Activated naive CD8-positive, alpha-beta T cell treated with anti-CD3 and anti-CD28 coated beads for 36 hours (primary cell): Measurements from ENCODE around the gene ZSCAN5C. TPM values are rescaled to one million over a fixed set of nuclear protein-coding genes. Genes with fewer than 3 reads are reported as not detected.

Experiments
- DNase-seq: peaks from one replicate; pipeline ENCODE4 v3.0.0; 2021
- H3K27ac Mint-ChIP-seq: one replicate; pipeline ENCODE4 v1.8.0; 2022; ENCODE audit warnings: mild to moderate bottlenecking, moderate library complexity, mixed read lengths
- H3K27me3 Mint-ChIP-seq: one replicate; pipeline ENCODE4 v1.8.0; 2022; ENCODE audit warnings: mild to moderate bottlenecking, mixed read lengths
- H3K36me3 Mint-ChIP-seq: one replicate; pipeline ENCODE4 v1.8.0; 2021; ENCODE audit warnings: mild to moderate bottlenecking, mixed read lengths
- H3K4me1 Mint-ChIP-seq: one replicate; pipeline ENCODE4 v1.8.0; 2021; ENCODE audit warnings: mixed read lengths
- H3K4me3 Mint-ChIP-seq: one replicate; pipeline ENCODE4 v1.8.0; 2022; ENCODE audit warnings: mild to moderate bottlenecking, moderate library complexity, mixed read lengths
- H3K9me3 Mint-ChIP-seq: one replicate; pipeline ENCODE4 v1.8.0; 2022; ENCODE audit warnings: mixed read lengths
- total RNA-seq, 2 experiments: library from RNA; stranded (reverse); gene quantifications; one replicate each; pipeline ENCODE4 v1.2.3, GENCODE V29; 2021

Gene ZSCAN5C, protein sequence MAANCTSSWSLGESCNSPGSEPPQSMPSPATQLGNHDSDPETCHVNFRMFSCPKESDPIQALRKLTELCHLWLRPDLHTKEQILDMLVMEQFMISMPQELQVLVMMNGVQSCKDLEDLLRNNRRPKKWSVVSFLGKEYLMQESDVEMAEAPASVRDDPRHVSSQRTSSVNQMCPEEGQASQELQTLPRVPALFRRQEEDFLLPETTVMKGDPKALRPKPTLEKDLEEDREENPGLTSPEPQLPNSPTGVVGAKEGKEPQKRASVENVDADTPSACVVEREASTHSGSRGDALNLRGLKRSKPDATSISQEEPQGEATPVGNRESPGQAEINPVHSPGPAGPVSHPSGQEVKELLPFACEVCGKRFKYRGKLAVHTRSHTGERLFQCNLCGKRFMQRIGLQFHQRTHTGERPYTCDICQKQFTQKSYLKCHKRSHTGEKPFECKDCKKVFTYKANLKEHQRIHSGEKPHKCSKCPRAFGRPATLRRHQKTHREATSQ
- not detected for total RNA-seq

DNA sequence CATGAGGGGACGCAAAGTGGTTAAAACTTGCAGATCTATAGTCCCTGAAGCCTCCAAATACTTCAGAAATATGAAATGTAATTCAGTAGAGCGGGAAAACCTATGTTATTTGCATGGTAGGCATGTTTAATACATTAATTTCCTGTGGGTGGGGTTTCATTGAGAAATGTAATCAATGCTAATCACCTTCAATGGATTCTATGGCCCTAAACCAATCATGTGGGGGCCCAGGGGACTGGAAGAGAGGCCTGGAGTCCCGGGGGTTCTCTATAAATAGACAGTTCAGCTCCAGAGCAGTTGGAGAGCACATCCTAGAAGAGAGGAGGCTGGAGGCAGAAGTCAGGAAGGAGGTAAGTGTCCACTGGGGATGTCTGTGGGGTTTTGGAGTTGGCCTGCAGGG is at the start of gene ZSCAN5C:
ZSCAN5C (plus strand) TSS at position 301 of the 400 bp plus-strand sequence. CDS start 3,641 bp downstream, outside the sequence.
- Mint-ChIP-seq H3K27ac (no peak within 1 kb of the TSS), H3K4me1 (no peaks in the 10 kb centered on the region), H3K27me3 (peaks cover 4% of the 10 kb centered on the region), H3K9me3 (no peaks in the 10 kb centered on the region), H3K4me3 (no peak within 1 kb of the TSS), H3K36me3 (no peaks in the 10 kb centered on the region)
- no peak for DNase-seq

- peaks cover 20% of the 10 kb centered on the region for H3K36me3 Mint-ChIP-seq
Observed at GRCh38 chr19:56152644-56153043, 49.4 kb upstream of the ZSCAN5C start.

DNA sequence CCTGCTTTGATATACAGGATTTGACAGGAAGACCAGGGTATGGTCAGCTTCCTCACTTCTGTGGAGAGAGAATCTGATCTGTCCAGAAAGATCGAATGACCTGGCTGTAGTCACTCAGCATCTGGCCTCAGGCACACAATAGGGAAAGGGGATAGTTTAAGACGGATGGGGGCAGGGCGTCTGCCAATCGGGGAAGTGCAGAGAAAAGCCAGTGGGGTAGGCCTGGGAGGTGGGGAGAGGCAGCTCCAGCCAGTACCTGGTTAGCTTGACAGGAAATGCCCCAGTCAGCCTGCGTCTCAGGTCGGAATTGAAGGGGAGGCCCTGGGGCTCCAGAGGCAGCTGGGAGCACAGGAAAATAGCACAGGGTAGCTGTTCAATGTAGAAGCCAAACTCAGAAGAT is 48.6 kb upstream of the ZSCAN5C start:
- H3K36me3 Mint-ChIP-seq: peaks cover 18% of the 10 kb centered on the region

More at GRCh38 chr19:56152644-56153043, 49.4 kb upstream of the ZSCAN5C start:
- no peak overlapping the region for H3K4me3 Mint-ChIP-seq
- no peaks in the 10 kb centered on the region for H3K27me3 Mint-ChIP-seq
- peaks cover 20% of the 10 kb centered on the region for H3K4me1 Mint-ChIP-seq
- DNase-seq: no peak
- H3K9me3 Mint-ChIP-seq: no peaks in the 10 kb centered on the region
- H3K27ac Mint-ChIP-seq: no peak overlapping the region

GRCh38 chr19:56155124-56155687 is 46.9 kb upstream of the ZSCAN5C start:
- DNase-seq: no peak
- Mint-ChIP-seq H3K27me3 (no peaks in the 10 kb centered on the region), H3K27ac (no peak overlapping the region), H3K9me3 (no peaks in the 10 kb centered on the region), H3K4me1 (peaks cover 14% of the 10 kb centered on the region), H3K36me3 (peaks cover 15% of the 10 kb centered on the region), H3K4me3 (no peak overlapping the region)

More for the DNA sequence above, 48.6 kb upstream of the ZSCAN5C start:
- no peak overlapping the region for H3K4me3 Mint-ChIP-seq
- no peaks in the 10 kb centered on the region for H3K9me3 Mint-ChIP-seq
- DNase-seq: no peak
- peak overlapping the region; percentile 34 for H3K27ac Mint-ChIP-seq
- H3K27me3 Mint-ChIP-seq: no peaks in the 10 kb centered on the region
- peaks cover 20% of the 10 kb centered on the region for H3K4me1 Mint-ChIP-seq

- Mint-ChIP-seq H3K4me1 (peaks cover 14% of the 10 kb centered on the region), H3K27me3 (no peaks in the 10 kb centered on the region), H3K9me3 (no peaks in the 10 kb centered on the region), H3K36me3 (peaks cover 14% of the 10 kb centered on the region), H3K27ac (no peak overlapping the region), H3K4me3 (no peak overlapping the region)
- no peak for DNase-seq
Observed at GRCh38 chr19:56156768-56157167, 45.3 kb upstream of the ZSCAN5C start.

DNA sequence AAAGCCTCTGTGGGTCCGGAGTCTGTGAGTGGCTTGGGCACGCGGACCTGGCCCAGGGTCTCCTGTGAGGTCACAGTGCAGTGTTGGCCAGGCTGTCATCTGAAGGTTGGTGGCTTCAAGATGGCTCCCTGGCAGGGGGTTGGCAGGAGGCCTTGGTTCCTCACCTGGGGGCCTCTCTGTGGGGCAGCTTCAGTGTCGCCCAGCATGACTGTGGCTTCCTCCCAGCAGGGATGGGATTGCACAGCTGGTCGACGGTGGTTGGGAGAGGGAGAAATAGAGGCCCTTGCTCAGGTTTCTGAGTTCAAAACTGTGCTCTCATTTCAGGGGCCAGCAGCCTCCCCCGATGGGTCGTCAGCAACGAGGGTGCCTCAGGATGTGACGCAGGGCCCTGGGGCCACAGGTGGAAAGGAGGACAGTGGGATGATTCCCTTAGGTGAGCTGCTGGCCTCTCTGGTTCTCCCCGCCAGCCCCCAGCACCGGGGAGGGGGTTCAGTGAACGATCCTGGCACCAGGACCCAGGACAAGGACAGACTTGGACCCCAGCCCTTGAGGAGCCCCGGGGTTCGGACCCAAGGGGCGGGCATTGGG is 43.8 kb upstream of the ZSCAN5C start:
- no peak for DNase-seq
- no peaks in the 10 kb centered on the region for H3K27me3 Mint-ChIP-seq
- peaks cover 11% of the 10 kb centered on the region for H3K36me3 Mint-ChIP-seq
- H3K4me1 Mint-ChIP-seq: peaks cover 6% of the 10 kb centered on the region
- no peak overlapping the region for H3K27ac Mint-ChIP-seq
- H3K9me3 Mint-ChIP-seq: no peaks in the 10 kb centered on the region
- no peak overlapping the region for H3K4me3 Mint-ChIP-seq

- H3K27ac Mint-ChIP-seq: no peak overlapping the region
- no peaks in the 10 kb centered on the region for H3K4me1 Mint-ChIP-seq
- no peaks in the 10 kb centered on the region for H3K27me3 Mint-ChIP-seq
- no peaks in the 10 kb centered on the region for H3K9me3 Mint-ChIP-seq
- H3K4me3 Mint-ChIP-seq: no peak overlapping the region
- peaks cover 11% of the 10 kb centered on the region for H3K36me3 Mint-ChIP-seq
- no peak for DNase-seq
Observed at GRCh38 chr19:56159009-56159559, 43.0 kb upstream of the ZSCAN5C start.

DNA sequence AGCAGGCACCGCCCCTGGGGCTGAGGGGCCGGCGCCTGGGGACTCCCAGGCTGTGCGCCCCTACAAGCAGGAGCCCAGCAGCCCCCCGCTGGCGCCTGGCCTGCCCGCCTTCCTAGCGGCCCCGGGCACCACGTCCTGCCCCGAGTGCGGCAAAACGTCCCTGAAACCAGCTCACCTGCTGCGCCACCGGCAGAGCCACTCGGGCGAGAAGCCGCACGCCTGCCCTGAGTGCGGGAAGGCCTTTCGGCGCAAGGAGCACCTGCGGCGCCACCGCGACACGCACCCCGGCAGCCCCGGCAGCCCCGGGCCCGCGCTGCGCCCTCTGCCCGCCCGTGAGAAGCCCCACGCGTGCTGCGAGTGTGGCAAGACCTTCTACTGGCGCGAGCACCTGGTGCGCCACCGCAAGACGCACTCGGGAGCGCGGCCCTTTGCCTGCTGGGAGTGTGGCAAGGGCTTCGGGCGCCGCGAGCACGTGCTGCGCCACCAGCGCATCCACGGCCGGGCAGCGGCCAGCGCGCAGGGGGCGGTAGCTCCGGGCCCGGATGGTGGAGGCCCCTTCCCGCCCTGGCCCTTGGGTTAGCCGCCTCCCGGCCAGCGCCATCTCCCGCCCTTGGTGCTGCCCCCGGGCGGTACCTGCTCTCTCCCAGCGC is 42.3 kb upstream of the ZSCAN5C start:
- H3K27ac Mint-ChIP-seq: no peak overlapping the region

DNA sequence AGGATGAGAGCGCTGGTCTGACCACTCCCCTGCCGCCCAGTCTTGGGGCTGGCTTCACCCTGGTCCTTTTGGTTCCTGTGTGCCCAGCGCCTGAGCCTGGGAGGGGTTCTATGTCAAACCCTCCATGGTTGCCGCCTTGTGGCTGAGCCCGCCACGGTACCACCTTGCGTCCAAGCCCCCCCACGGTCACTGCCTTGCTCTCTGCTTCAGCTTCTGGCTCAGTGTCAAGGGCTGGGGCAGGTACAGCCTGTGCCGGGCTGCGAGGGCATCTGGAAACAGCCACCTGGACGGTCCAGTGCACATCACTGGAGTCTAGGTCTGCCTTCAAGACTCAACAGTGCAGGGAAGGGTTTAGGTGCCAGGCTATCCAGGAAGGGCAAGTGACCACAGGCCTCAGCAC is 40.5 kb upstream of the ZSCAN5C start:
- DNase-seq: no peak
- H3K4me3 Mint-ChIP-seq: no peak overlapping the region
- peaks cover 8% of the 10 kb centered on the region for H3K27me3 Mint-ChIP-seq
- H3K4me1 Mint-ChIP-seq: no peaks in the 10 kb centered on the region
- peaks cover 10% of the 10 kb centered on the region for H3K36me3 Mint-ChIP-seq
- H3K9me3 Mint-ChIP-seq: no peaks in the 10 kb centered on the region
- no peak overlapping the region for H3K27ac Mint-ChIP-seq

More for the DNA sequence above, 42.3 kb upstream of the ZSCAN5C start:
- Mint-ChIP-seq H3K27me3 (no peaks in the 10 kb centered on the region), H3K9me3 (no peaks in the 10 kb centered on the region), H3K4me1 (no peaks in the 10 kb centered on the region), H3K4me3 (no peak overlapping the region), H3K36me3 (peaks cover 10% of the 10 kb centered on the region)
- no peak for DNase-seq

GRCh38 chr19:56162258-56162657 is 39.8 kb upstream of the ZSCAN5C start:
- no peaks in the 10 kb centered on the region for H3K4me1 Mint-ChIP-seq
- peaks cover 10% of the 10 kb centered on the region for H3K36me3 Mint-ChIP-seq
- no peaks in the 10 kb centered on the region for H3K9me3 Mint-ChIP-seq
- peaks cover 8% of the 10 kb centered on the region for H3K27me3 Mint-ChIP-seq
- peak; percentile 33 for DNase-seq
- H3K27ac Mint-ChIP-seq: peak overlapping the region; percentile 3
- H3K4me3 Mint-ChIP-seq: no peak overlapping the region

GRCh38 chr19:56163097-56163496 is 39.0 kb upstream of the ZSCAN5C start:
- Mint-ChIP-seq H3K9me3 (no peaks in the 10 kb centered on the region), H3K36me3 (peaks cover 10% of the 10 kb centered on the region), H3K27ac (no peak overlapping the region), H3K27me3 (peaks cover 13% of the 10 kb centered on the region), H3K4me3 (no peak overlapping the region), H3K4me1 (no peaks in the 10 kb centered on the region)
- DNase-seq: no peak

DNA sequence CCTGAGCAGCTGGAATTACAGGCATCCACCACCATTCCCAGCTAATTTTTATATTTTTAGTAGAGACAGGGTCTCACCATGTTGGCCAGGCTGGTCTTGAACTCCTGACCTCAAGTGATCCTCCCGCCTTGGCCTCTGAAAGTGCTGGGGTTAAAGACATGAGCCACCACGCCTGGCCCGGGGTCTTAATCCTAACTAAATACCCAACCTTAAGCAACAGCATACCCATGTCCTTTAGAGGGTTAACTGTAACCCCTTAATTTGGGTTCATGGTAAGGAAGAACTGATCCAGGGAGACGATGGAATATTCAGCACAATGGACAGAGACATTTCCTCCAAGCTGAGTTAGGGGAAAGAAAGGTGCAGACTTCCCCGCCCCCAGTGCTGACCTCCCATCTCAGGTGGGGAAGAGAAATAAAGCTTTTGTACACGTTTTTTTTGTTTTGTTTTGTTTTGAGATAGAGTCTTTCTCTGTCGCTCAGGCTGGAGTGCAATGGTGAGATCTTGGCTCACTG is 35.0 kb upstream of the ZSCAN5C start:
- Mint-ChIP-seq H3K4me3 (no peak overlapping the region), H3K9me3 (no peaks in the 10 kb centered on the region), H3K4me1 (peaks cover 2% of the 10 kb centered on the region), H3K27ac (no peak overlapping the region), H3K36me3 (no peaks in the 10 kb centered on the region), H3K27me3 (peaks cover 20% of the 10 kb centered on the region)
- no peak for DNase-seq

DNA sequence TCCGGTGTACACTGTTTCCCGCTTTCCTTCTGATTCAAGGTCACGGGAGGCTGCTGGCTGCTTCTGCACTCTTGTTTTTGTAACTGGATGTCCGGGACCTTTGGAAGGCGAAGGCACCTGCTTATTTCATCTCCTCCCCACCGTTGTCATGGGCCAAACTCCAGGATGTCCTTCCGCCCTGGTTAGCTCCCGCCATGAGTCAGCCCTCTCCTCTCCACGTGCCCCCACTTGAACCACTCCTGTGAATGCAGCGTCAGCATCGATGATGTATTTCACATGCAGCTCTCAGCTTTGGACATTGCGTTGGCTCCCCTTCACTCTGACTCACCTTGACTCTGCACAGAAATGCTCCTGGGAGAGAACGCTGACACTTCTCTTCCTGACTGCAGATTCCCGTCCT is 31.8 kb upstream of the ZSCAN5C start:
- Mint-ChIP-seq H3K9me3 (no peaks in the 10 kb centered on the region), H3K36me3 (no peaks in the 10 kb centered on the region), H3K27me3 (peaks cover 19% of the 10 kb centered on the region), H3K4me3 (no peak overlapping the region), H3K4me1 (peaks cover 2% of the 10 kb centered on the region), H3K27ac (no peak overlapping the region)
- DNase-seq: no peak

- DNase-seq: no peak
- no peaks in the 10 kb centered on the region for H3K36me3 Mint-ChIP-seq
- no peaks in the 10 kb centered on the region for H3K9me3 Mint-ChIP-seq
- peaks cover 2% of the 10 kb centered on the region for H3K4me1 Mint-ChIP-seq
- no peak overlapping the region for H3K4me3 Mint-ChIP-seq
- no peak overlapping the region for H3K27ac Mint-ChIP-seq
- peaks cover 6% of the 10 kb centered on the region for H3K27me3 Mint-ChIP-seq
Observed at GRCh38 chr19:56174086-56174485, 28.0 kb upstream of the ZSCAN5C start.
